OCI-LY7 (cell line): ENCODE measurements around the gene GPATCH2.

Source experiments
- CTCF ChIP-seq: fragments of 200-600 bp; sonication (generic); conservative IDR thresholded peaks from 2 replicates; pipeline ENCODE4 v1.5.1; 2014; ENCODE audit warnings: mild to moderate bottlenecking, antibody characterized with exemption, low read length, moderate library complexity, mixed read lengths
- EZH2phosphoT487 ChIP-seq: fragments of 200-600 bp; sonication (generic); IDR thresholded peaks from 2 replicates; pipeline ENCODE4 v1.6.1; 2018; ENCODE audit warnings: low read depth, borderline replicate concordance, mild to moderate bottlenecking, mixed run types, antibody characterized with exemption, low read length, moderate library complexity, mixed read lengths

GRCh38 chr1:217564207-217564606, 66.7 kb downstream of the GPATCH2 start:
- TF ChIP-seq CTCF (no peak), EZH2phosphoT487 (no peak)
